WERI-Rb-1 (cell line): ENCODE data around the gene CCL15.

ENCODE experiments used
- DNase-seq: peaks from one replicate; pipeline ENCODE4 v3.0.0-alpha.2; 2020
- H3K27ac ChIP-seq: fragments of 250-450 bp; sonication (Bioruptor Pico); 2 replicates; pipeline ENCODE4 v1.5.1; 2020; ENCODE audit warnings: mild to moderate bottlenecking, moderate library complexity
- H3K27me3 ChIP-seq: fragments of 250-450 bp; sonication (Bioruptor Pico); 2 replicates; pipeline ENCODE4 v1.5.1; 2021; ENCODE audit warnings: mild to moderate bottlenecking, low read depth, moderate library complexity; ENCODE audit not compliant: insufficient read depth, severe bottlenecking
- H3K36me3 ChIP-seq: fragments of 250-450 bp; sonication (Bioruptor Pico); 2 replicates; pipeline ENCODE4 v1.5.1; 2020; ENCODE audit warnings: mild to moderate bottlenecking, moderate library complexity
- H3K4me3 ChIP-seq: 2 replicates; pipeline ENCODE4 v1.5.1; 2011; ENCODE audit warnings: low read depth, mild to moderate bottlenecking, control low read depth, low read length
- H3K9me3 ChIP-seq: fragments of 250-450 bp; sonication (Bioruptor Pico); 2 replicates; pipeline ENCODE4 v1.5.1; 2021; ENCODE audit warnings: mild to moderate bottlenecking, moderate library complexity; ENCODE audit not compliant: severe bottlenecking
- CTCF ChIP-seq: IDR thresholded peaks from 2 replicates; pipeline ENCODE4 v1.5.1; 2011; ENCODE audit warnings: low read depth, mild to moderate bottlenecking, control low read depth, inconsistent platforms, low read length

Gene CCL15

GRCh38 chr17:35972535-35972934, 28.8 kb downstream of the CCL15 start:
- Histone ChIP-seq H3K27me3 (no peaks in the 10 kb centered on the region), H3K36me3 (no peaks in the 10 kb centered on the region), H3K27ac (no peak overlapping the region), H3K4me3 (no peak overlapping the region), H3K9me3 (no peaks in the 10 kb centered on the region)
- no peak for DNase-seq
- TF ChIP-seq CTCF, result no peak

- no peak overlapping the region for H3K27ac ChIP-seq
Measured at GRCh38 chr17:35972066-35972465, 29.3 kb downstream of the CCL15 start.

GRCh38 chr17:35969558-35970380, 31.6 kb downstream of the CCL15 start:
- H3K27me3 ChIP-seq, result no peaks in the 10 kb centered on the region
- H3K36me3 ChIP-seq, result no peaks in the 10 kb centered on the region
- H3K27ac ChIP-seq, result no peak overlapping the region
- DNase-seq, result peak; percentile 84
- no peaks in the 10 kb centered on the region for H3K9me3 ChIP-seq
- H3K4me3 ChIP-seq, result no peak overlapping the region
- peak; percentile 76 for TF ChIP-seq CTCF

More at GRCh38 chr17:35972066-35972465, 29.3 kb downstream of the CCL15 start:
- no peaks in the 10 kb centered on the region for H3K36me3 ChIP-seq
- no peak for DNase-seq
- H3K27me3 ChIP-seq, result no peaks in the 10 kb centered on the region
- TF ChIP-seq CTCF, result no peak
- no peaks in the 10 kb centered on the region for H3K9me3 ChIP-seq
- H3K4me3 ChIP-seq, result no peak overlapping the region

- DNase-seq, result no peak
- no peaks in the 10 kb centered on the region for H3K9me3 ChIP-seq
- TF ChIP-seq CTCF, result no peak
- no peaks in the 10 kb centered on the region for H3K27me3 ChIP-seq
- H3K4me3 ChIP-seq, result no peak overlapping the region
- no peak overlapping the region for H3K27ac ChIP-seq
- no peaks in the 10 kb centered on the region for H3K36me3 ChIP-seq
Measured at GRCh38 chr17:35968520-35969054, 32.8 kb downstream of the CCL15 start.

GRCh38 chr17:35965272-35965671, 36.1 kb downstream of the CCL15 start:
- H3K27ac ChIP-seq, result no peak overlapping the region
- TF ChIP-seq CTCF, result no peak
- no peak for DNase-seq

More at GRCh38 chr17:35965272-35965671, 36.1 kb downstream of the CCL15 start:
- Histone ChIP-seq H3K9me3 (no peaks in the 10 kb centered on the region), H3K4me3 (no peak overlapping the region), H3K27me3 (no peaks in the 10 kb centered on the region), H3K36me3 (no peaks in the 10 kb centered on the region)
